ENCODE measurements around the gene EHMT1.

DNA sequence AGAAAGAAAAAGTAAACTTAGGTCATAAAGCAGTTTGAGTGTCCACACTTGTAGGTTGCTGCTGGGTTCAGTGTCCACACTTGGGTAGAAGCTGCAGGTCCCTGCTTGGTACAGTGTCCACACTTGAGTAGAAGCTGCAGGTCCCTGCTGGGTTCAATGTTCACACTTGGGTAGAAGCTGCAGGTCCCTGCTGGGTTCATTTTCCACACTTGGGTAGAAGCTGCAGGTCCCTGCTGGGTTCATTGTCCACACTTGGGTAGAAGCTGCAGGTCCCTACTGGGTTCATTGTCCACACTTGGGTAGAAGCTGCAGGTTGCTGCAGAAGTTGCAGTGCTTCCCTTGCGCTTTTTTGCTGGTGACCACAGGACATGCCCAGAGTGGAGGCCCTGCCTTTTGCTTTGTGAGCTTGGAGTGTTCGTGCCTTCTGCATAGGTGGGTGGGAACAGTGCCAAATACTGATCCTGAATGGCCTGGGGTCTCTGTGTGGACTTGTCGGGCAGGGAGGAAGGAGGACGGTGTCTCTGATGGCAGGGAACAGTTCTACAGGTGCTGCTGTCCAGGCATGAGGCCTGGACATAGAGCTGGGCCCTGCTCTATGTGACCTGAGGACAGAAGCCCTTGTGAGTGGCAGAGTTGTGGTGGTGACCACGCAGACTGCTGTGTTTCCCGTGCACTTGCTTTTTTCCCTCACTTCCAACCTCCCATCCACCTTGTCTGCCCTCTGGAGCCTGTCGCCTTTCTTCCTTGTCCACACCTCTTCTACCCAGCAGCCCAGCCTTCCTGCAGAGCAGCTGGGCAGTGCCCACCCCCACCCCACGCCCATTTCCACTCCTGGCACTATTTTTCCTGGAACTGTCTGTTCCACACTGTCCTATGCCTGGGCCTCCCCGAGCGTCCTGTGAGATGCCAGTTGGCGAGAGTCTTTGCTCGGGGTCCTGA is 120.8 kb downstream of the EHMT1 start:
- TF ChIP-seq, protein P1, sequence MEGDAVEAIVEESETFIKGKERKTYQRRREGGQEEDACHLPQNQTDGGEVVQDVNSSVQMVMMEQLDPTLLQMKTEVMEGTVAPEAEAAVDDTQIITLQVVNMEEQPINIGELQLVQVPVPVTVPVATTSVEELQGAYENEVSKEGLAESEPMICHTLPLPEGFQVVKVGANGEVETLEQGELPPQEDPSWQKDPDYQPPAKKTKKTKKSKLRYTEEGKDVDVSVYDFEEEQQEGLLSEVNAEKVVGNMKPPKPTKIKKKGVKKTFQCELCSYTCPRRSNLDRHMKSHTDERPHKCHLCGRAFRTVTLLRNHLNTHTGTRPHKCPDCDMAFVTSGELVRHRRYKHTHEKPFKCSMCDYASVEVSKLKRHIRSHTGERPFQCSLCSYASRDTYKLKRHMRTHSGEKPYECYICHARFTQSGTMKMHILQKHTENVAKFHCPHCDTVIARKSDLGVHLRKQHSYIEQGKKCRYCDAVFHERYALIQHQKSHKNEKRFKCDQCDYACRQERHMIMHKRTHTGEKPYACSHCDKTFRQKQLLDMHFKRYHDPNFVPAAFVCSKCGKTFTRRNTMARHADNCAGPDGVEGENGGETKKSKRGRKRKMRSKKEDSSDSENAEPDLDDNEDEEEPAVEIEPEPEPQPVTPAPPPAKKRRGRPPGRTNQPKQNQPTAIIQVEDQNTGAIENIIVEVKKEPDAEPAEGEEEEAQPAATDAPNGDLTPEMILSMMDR (IDR thresholded peaks at IDR 0.05 in 4 of 5, conservative IDR thresholded peaks at IDR 0.05 in 1 of 5) = no peak
- no peak for TF ChIP-seq POLR2A (IDR thresholded peaks at IDR 0.05)
